Naive B cell (primary cell): Measurements from ENCODE around the gene ABHD12B. TPM values are rescaled to one million over a fixed set of nuclear protein-coding genes. Genes with fewer than 3 reads are reported as not detected.

Source experiments
- ATAC-seq, 2 donors: fragments of 150-1000 bp; cut with Tn5 transposase; 2 replicates each; pipeline ENCODE4 v1.10.0; 2021; ENCODE audit warnings: low read depth in 2 of 2, mild to moderate bottlenecking in 2 of 2, moderate library complexity in 2 of 2
- DNase-seq: peaks from one replicate; pipeline ENCODE4 v3.0.0; 2022
- H3K27ac Mint-ChIP-seq, 6 donors: one replicate each; pipeline ENCODE4 v1.8.0; 2020 to 2022; ENCODE audit warnings: mild to moderate bottlenecking in 6 of 6, mixed read lengths in 6 of 6, moderate library complexity in 5 of 6, inconsistent platforms in 2 of 6
- H3K27me3 Mint-ChIP-seq, 3 donors: one replicate each; pipeline ENCODE4 v1.8.0; 2021 to 2022; ENCODE audit warnings: mixed read lengths in 3 of 3, mild to moderate bottlenecking in 1 of 3
- H3K36me3 Mint-ChIP-seq, 2 donors: one replicate each; pipeline ENCODE4 v1.8.0; 2020 to 2022; ENCODE audit warnings: mixed read lengths in 2 of 2, inconsistent platforms in 1 of 2, mild to moderate bottlenecking in 1 of 2
- H3K4me1 Mint-ChIP-seq, 3 donors: one replicate each; pipeline ENCODE4 v1.8.0; 2020 to 2022; ENCODE audit warnings: mixed read lengths in 3 of 3, inconsistent platforms in 1 of 3, mild to moderate bottlenecking in 1 of 3, moderate library complexity in 1 of 3
- H3K4me3 Mint-ChIP-seq, 8 donors: one replicate each; pipeline ENCODE4 v1.8.0; 2020 to 2022; ENCODE audit warnings: mild to moderate bottlenecking in 8 of 8, mixed read lengths in 8 of 8, moderate library complexity in 8 of 8, inconsistent platforms in 2 of 8
- H3K9me3 Mint-ChIP-seq, 7 donors: one replicate each; pipeline ENCODE4 v1.8.0; 2020 to 2022; ENCODE audit warnings: mixed read lengths in 7 of 7, mild to moderate bottlenecking in 5 of 7, inconsistent platforms in 2 of 7, moderate library complexity in 1 of 7
- polyA plus RNA-seq, 6 donors: library from polyadenylated mRNA; unstranded; fragments of 300-500 nt; fragmentation: Illumina TruSeq; gene quantifications; one replicate each; pipeline ENCODE4 v1.2.3, GENCODE V29; 2021; ENCODE audit warnings: low read depth in 6 of 6

Gene ABHD12B
- polyA plus RNA-seq, 6 donors from 2014 or later: not detected

- no peaks in the 10 kb centered on the region for H3K36me3 Mint-ChIP-seq
- no peak overlapping the region for H3K27ac Mint-ChIP-seq
- no peak overlapping the region for H3K4me3 Mint-ChIP-seq
- H3K27me3 Mint-ChIP-seq: peaks cover 0 to 8% (median 0%) of the 10 kb centered on the region in 3 donors
- DNase-seq (no peak), ATAC-seq (no peak)
- no peaks in the 10 kb centered on the region for H3K9me3 Mint-ChIP-seq
- H3K4me1 Mint-ChIP-seq: no peaks in the 10 kb centered on the region
Observed at GRCh38 chr14:50920482-50921230, 48.8 kb downstream of the ABHD12B start.

GRCh38 chr14:50922803-50923202, 51.0 kb downstream of the ABHD12B start:
- ATAC-seq: no peak
- no peak for DNase-seq
- Mint-ChIP-seq H3K36me3 (no peaks in the 10 kb centered on the region), H3K27ac (no peak overlapping the region), H3K4me3 (peak overlapping the region in 1 of 8 donors; percentile 51), H3K9me3 (no peaks in the 10 kb centered on the region), H3K4me1 (no peaks in the 10 kb centered on the region), H3K27me3 (peaks cover 0 to 11% (median 0%) of the 10 kb centered on the region in 3 donors)

GRCh38 chr14:50924236-50924635, 52.4 kb downstream of the ABHD12B start:
- DNase-seq (no peak), ATAC-seq (no peak)
- H3K4me1 Mint-ChIP-seq: no peaks in the 10 kb centered on the region
- no peaks in the 10 kb centered on the region for H3K9me3 Mint-ChIP-seq
- H3K4me3 Mint-ChIP-seq: no peak overlapping the region
- H3K36me3 Mint-ChIP-seq: no peaks in the 10 kb centered on the region
- H3K27ac Mint-ChIP-seq: no peak overlapping the region
- peaks cover 0 to 11% (median 0%) of the 10 kb centered on the region in 3 donors for H3K27me3 Mint-ChIP-seq

- no peak for ATAC-seq
- no peaks in the 10 kb centered on the region for H3K36me3 Mint-ChIP-seq
- H3K4me1 Mint-ChIP-seq: no peaks in the 10 kb centered on the region
- H3K27ac Mint-ChIP-seq: no peak overlapping the region
- peaks cover 0 to 11% (median 0%) of the 10 kb centered on the region in 3 donors for H3K27me3 Mint-ChIP-seq
- no peak for DNase-seq
- H3K4me3 Mint-ChIP-seq: no peak overlapping the region
- H3K9me3 Mint-ChIP-seq: no peaks in the 10 kb centered on the region
Observed at GRCh38 chr14:50924843-50925242, 53.0 kb downstream of the ABHD12B start.

- DNase-seq (no peak), ATAC-seq (no peak)
- Mint-ChIP-seq H3K27ac (peak overlapping the region in 2 of 6 donors; percentile 74 to 83), H3K27me3 (peaks cover 0 to 9% (median 9%) of the 10 kb centered on the region in 3 donors), H3K36me3 (no peaks in the 10 kb centered on the region), H3K9me3 (no peaks in the 10 kb centered on the region), H3K4me3 (no peak overlapping the region), H3K4me1 (no peaks in the 10 kb centered on the region)
Observed at GRCh38 chr14:50926851-50927386, 55.1 kb downstream of the ABHD12B start.

- H3K4me3 Mint-ChIP-seq: no peak overlapping the region
- no peaks in the 10 kb centered on the region for H3K4me1 Mint-ChIP-seq
- no peaks in the 10 kb centered on the region for H3K9me3 Mint-ChIP-seq
- DNase-seq: no peak
- ATAC-seq: no peak
- no peaks in the 10 kb centered on the region for H3K36me3 Mint-ChIP-seq
- peaks cover 0 to 9% (median 8%) of the 10 kb centered on the region in 3 donors for H3K27me3 Mint-ChIP-seq
- no peak overlapping the region for H3K27ac Mint-ChIP-seq
Observed at GRCh38 chr14:50928002-50928635, 56.3 kb downstream of the ABHD12B start.

- no peaks in the 10 kb centered on the region for H3K9me3 Mint-ChIP-seq
Observed at GRCh38 chr14:50929506-50929905, 57.7 kb downstream of the ABHD12B start.

GRCh38 chr14:50931559-50931958, 59.7 kb downstream of the ABHD12B start:
- H3K27ac Mint-ChIP-seq: no peak overlapping the region
- H3K4me3 Mint-ChIP-seq: no peak overlapping the region
- peaks cover 0 to 9% (median 6%) of the 10 kb centered on the region in 3 donors for H3K27me3 Mint-ChIP-seq
- ATAC-seq (no peak), DNase-seq (no peak)
- no peaks in the 10 kb centered on the region for H3K4me1 Mint-ChIP-seq
- no peaks in the 10 kb centered on the region for H3K36me3 Mint-ChIP-seq
- no peaks in the 10 kb centered on the region for H3K9me3 Mint-ChIP-seq

More at GRCh38 chr14:50929506-50929905, 57.7 kb downstream of the ABHD12B start:
- ATAC-seq: no peak
- H3K4me1 Mint-ChIP-seq: no peaks in the 10 kb centered on the region
- DNase-seq: no peak
- H3K27ac Mint-ChIP-seq: no peak overlapping the region
- H3K4me3 Mint-ChIP-seq: no peak overlapping the region
- peaks cover 0 to 9% (median 9%) of the 10 kb centered on the region in 3 donors for H3K27me3 Mint-ChIP-seq
- no peaks in the 10 kb centered on the region for H3K36me3 Mint-ChIP-seq

- H3K9me3 Mint-ChIP-seq: no peaks in the 10 kb centered on the region
- no peak overlapping the region for H3K27ac Mint-ChIP-seq
- H3K36me3 Mint-ChIP-seq: no peaks in the 10 kb centered on the region
- peaks cover 0 to 9% (median 6%) of the 10 kb centered on the region in 3 donors for H3K27me3 Mint-ChIP-seq
- DNase-seq (no peak), ATAC-seq (no peak)
- H3K4me1 Mint-ChIP-seq: peaks cover 0 to 2% (median 0%) of the 10 kb centered on the region in 3 donors
- H3K4me3 Mint-ChIP-seq: no peak overlapping the region
Observed at GRCh38 chr14:50932156-50932555, 60.3 kb downstream of the ABHD12B start.

- H3K9me3 Mint-ChIP-seq: no peaks in the 10 kb centered on the region
- peaks cover 0 to 10% (median 9%) of the 10 kb centered on the region in 3 donors for H3K27me3 Mint-ChIP-seq
- ATAC-seq (no peak), DNase-seq (no peak)
- H3K27ac Mint-ChIP-seq: no peak overlapping the region
- H3K4me1 Mint-ChIP-seq: peaks cover 0 to 2% (median 0%) of the 10 kb centered on the region in 3 donors
- H3K36me3 Mint-ChIP-seq: no peaks in the 10 kb centered on the region
- H3K4me3 Mint-ChIP-seq: no peak overlapping the region
Observed at GRCh38 chr14:50932592-50933495, 61.0 kb downstream of the ABHD12B start.

GRCh38 chr14:50935126-50936015, 63.5 kb downstream of the ABHD12B start:
- Mint-ChIP-seq H3K4me3 (no peak overlapping the region), H3K4me1 (peaks cover 0 to 2% (median 0%) of the 10 kb centered on the region in 3 donors), H3K36me3 (no peaks in the 10 kb centered on the region), H3K9me3 (no peaks in the 10 kb centered on the region), H3K27me3 (peaks cover 0 to 22% (median 22%) of the 10 kb centered on the region in 3 donors), H3K27ac (no peak overlapping the region)
- DNase-seq (no peak), ATAC-seq (no peak)

- Mint-ChIP-seq H3K9me3 (no peaks in the 10 kb centered on the region), H3K4me1 (peaks cover 0 to 2% (median 0%) of the 10 kb centered on the region in 3 donors), H3K27me3 (peaks cover 5 to 26% (median 25%) of the 10 kb centered on the region in 3 donors), H3K27ac (no peak overlapping the region), H3K4me3 (no peak overlapping the region), H3K36me3 (peaks cover 0 to 2% of the 10 kb centered on the region in 2 donors)
- no peak for ATAC-seq
- no peak for DNase-seq
Observed at GRCh38 chr14:50936016-50936340, 64.1 kb downstream of the ABHD12B start.
